Measurements from ENCODE around the gene MND1.

DNA sequence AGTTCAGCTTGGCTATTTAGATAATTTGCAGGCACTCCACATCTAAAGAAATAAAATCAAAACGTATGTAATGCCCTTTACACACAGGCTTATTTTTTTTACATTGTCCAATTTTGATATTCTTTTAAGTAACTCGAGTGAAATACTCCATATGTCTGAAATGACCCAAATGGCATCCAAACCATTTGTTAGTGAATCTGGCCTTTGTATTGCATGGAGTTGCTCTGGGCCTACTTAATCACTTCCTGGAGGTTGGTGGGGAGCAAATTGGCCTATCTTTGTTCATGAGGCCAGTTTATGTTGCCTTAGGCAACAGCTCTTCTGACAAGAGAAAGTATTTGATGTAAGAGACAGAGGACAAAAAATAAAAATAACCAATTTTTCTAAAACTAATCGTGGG is 74.1 kb downstream of the MND1 start:
- TF ChIP-seq POLR2A (IDR thresholded peaks at IDR 0.05; ENCODE audit: low read length) (no peak), GATA1 (IDR thresholded peaks at IDR 0.05; ENCODE audit: low read depth, low read length) (no peak)

Data from erythroblast (primary cell).